NT2/D1 (cell line): ENCODE data around the gene SURF6.

Source experiments
- YY1 ChIP-seq: IDR thresholded peaks from 2 replicates; pipeline ENCODE4 v1.6.1; 2011; ENCODE audit not compliant: insufficient read length, insufficient read depth
- ZNF274 ChIP-seq: IDR thresholded peaks from 2 replicates; pipeline ENCODE4 v1.6.1; 2011; ENCODE audit warnings: mild to moderate bottlenecking, low read depth, low read length

GRCh38 chr9:133383438-133383837 is 47.5 kb upstream of the SURF6 start:
- TF ChIP-seq ZNF274 (no peak), YY1 (no peak)
